ENCODE data around the gene PRND.
"Not testable (repeated sequence)": the region's sequence is repeated elsewhere in the genome, so short reads cannot be mapped to it uniquely, and the experiment has no call there.

Gene PRND

GRCh38 chr20:4708036-4708435, 13.7 kb upstream of the PRND start:
- in situ Hi-C loops (cut with MboI; ENCODE audit: low sequenced_read_pairs): no loop called here

DNA sequence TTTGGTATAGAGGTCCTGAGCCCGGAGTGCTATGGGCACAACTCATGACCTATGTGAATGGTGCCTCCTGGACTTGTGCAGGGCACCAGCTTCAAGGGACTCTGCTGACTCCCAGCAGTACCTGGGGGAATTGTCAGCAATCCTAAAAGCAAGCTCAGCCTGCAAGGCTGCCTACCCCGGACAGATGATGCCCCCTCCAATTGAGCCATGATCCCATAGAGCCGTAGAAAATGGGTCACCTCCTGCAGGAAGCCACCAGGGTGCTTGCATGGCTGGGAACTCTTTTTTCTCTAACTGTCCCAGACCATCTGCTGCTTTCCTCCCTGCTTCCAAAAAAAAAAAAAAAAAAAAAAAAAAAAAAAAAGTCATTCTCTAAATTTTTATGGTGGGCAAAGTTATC, 12.9 kb upstream of the PRND start:
- in situ Hi-C loops (cut with MboI; ENCODE audit: low sequenced_read_pairs): no loop called here

GRCh38 chr20:4709261-4710105, 12.2 kb upstream of the PRND start:
- in situ Hi-C loops (cut with MboI; ENCODE audit: low sequenced_read_pairs): no loop called here

DNA sequence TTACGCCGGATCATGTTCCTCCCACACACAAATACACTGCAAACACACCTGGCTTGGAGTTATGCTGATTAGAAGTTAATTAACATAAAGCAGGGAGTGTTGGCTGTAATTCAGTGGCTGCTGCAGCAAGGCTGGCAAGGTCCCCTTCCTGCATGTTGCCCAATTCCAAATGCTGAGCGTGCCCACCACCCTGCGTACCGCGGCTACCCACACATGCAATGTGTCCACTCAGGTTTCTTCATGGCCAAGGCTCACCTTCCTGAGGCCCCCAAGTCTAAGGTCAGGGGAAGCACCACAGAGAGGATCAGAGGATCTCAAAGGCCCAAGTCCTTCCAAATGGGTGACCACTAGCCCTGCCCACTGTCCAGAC, 11.6 kb upstream of the PRND start:
- in situ Hi-C loops (cut with MboI; ENCODE audit: low sequenced_read_pairs): no loop called here

DNA sequence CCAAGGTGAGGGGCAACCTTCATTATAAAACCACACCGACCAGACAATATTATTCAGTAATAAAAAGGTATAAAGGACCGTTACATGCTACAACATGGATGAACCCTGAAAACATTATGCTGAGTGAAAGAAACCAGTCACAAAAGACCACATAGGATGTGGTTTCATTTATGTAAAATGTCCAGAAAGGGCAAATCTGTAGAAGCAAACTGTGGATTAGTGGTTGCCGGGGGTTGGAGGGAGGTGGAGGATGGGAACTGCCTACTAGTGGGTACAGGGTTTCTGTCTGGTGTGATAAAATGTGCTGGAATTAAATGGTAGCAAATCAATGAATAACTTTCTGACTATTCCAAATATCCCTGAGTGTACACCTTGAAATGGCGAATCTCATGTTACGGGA, 10.2 kb upstream of the PRND start:
- in situ Hi-C loops (cut with MboI; ENCODE audit: low sequenced_read_pairs): no loop called here

DNA sequence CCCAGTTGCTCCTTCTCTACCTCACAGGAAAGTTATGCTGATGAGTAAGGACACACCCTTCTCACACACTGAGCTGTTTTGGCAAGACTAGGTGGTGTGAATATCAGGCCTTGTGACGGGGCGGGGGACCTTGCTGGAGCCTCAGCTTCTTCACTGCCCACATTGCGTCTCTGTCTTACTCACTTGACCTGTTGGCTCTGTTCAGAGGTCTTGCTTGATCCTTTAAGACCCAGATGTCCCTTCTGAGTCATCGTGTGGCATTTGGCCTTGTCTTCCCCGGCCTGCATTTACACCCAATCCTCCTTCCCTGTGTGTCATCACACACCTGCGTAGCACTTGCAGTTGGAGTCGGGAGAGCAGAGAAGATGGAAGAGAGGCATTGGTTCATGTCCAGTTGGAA, 8.3 kb upstream of the PRND start:
- in situ Hi-C loops (cut with MboI; ENCODE audit: low sequenced_read_pairs): no loop called here

- in situ Hi-C loops (cut with MboI; ENCODE audit: low sequenced_read_pairs): no loop called here
Measured at GRCh38 chr20:4714818-4715217, 6.9 kb upstream of the PRND start.

DNA sequence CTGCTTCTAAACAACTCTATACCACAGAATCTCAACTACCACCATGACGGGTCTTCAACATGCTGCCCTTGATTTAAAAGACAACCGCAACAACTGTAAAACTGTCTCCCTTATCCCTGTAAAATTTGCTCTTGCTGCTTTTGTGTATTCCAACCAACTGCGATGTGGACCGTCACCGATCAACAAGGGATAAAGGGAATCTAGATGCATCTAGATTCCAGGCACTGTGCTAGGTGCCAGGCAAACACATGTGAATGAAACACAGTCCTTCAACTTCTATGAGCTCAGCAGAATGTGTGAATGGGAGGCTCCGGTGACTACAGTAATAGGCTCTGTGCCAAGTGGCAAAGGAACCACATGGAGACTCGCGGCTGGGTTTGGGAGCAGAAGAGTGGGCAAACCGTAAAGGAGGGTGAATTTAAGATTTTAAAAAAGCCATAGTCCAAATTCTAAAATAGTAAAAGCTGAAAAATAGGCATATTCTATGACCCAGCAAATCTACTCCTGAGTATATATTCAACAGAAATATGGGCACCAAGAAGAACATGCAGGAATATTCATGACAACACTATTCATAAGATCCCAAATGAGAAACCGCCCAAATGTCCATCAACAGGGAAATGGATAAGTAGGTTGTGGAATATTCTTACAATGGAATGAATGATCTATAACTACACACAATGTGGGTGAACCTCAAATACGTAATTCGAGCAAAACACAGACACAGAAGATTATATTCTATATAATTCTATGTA, 3.7 kb upstream of the PRND start:
- in situ Hi-C loops (cut with MboI; ENCODE audit: low sequenced_read_pairs): no loop called here

DNA sequence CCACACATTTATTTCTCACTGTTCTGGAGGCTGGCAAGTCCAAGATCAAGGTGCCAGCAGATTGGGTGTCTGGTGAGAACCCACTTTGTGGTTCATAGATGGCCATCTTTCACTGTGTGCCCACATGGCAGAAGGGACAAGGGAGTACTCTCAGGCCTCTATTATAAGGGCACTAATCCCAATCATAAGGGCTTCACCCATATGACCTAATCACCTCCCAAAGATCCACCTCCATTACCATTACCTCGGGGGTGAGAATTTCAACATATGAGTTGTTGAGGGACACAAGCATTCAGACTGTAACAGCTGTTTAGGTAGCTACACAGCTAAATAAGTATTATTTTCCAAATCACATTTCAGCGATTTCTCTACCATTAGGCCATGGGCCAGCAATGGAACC, 2.5 kb upstream of the PRND start:
- in situ Hi-C loops (cut with MboI; ENCODE audit: low sequenced_read_pairs): no loop called here

DNA sequence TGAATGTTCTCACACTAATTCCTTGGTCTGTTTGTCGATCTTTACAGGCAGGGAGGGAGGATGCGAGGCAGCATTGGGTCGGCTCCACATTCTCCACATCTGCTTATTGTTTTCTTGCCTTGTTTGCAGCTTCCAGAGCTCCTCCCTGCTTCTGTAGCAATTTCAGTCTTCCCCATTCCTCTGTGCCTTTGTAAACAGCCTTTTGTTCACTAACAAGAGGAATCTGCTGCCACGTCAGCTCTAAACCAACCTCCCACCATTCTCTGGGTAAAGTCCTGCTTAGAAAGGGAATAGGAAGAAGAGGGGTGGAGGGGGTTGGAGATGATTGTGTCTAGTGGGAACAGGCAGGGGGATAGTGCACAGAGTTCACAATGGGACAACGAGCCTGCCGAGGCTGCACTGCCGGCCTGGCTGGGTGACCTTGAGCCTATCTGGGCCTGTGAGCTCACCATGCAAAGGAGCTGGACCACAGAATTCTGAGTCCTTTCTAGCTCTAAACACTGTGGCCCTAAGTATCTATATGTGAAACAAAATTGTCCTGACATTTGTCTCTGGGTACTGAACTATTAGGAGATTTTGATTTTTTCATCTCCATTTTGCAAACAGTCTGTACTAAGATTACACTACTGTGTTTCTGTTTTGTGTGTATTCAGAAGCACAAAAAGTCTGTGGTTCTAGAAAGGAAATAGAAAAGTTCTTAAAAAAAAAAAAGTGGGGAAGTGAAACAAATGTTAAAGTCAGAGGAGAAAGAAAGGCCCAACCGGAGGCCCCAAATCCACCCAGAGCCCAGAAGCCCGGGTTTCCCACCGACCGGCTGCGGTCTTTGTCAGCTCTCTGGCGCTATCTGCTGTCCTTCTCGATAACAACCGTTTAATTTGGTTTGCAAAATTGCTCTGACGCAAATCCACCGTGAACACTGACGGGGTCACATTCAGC, 1.4 kb upstream of the PRND start:
- in situ Hi-C loops (cut with MboI; ENCODE audit: low sequenced_read_pairs): no loop called here

DNA sequence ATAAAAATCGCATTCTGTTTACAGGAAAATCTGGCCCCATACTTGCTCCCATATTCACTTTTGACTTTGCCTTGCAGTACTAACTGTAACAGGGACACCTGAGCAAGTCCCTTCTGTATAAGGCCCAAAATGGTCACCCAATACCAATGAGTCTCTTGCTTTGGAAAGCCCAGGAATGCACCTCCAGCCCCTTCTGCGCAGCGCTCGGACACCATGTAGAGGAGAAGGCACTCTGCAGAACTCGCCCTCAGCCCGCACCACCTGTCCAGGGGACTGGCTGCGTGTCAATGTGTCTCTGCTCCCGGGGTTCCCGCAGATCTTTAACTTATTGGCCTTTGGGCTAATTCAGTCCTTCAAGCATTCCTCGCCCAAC, 746 bp upstream of the PRND start:
- in situ Hi-C loops (cut with MboI; ENCODE audit: low sequenced_read_pairs): no loop called here

GRCh38 chr20:4722571-4722970, 862 bp downstream of the PRND start:
- in situ Hi-C loops (cut with MboI; ENCODE audit: low sequenced_read_pairs): no loop called here

GRCh38 chr20:4722993-4723392, 1.3 kb downstream of the PRND start:
- in situ Hi-C loops (cut with MboI; ENCODE audit: low sequenced_read_pairs): no loop called here

DNA sequence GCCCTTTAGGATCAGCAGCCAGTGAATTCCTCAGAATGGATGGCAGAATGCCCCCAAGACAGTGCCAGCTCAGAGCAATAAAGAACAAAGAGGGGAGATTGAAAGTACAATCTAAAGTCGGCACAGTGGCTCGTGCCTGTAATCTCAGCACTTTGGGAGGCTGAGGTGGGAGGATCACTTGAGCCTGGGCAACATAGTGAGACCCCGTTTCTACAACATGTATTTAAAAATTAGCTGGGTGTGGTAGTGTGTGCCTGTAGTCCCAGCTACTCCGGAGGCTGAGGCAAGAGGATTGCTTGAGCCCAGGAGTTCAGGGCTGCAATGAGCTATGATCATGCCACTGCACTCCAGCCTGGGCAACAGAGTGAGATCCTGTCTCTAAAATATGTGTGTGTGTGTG, 1.8 kb downstream of the PRND start:
- in situ Hi-C loops (cut with MboI; ENCODE audit: low sequenced_read_pairs): not testable (repeated sequence)

DNA sequence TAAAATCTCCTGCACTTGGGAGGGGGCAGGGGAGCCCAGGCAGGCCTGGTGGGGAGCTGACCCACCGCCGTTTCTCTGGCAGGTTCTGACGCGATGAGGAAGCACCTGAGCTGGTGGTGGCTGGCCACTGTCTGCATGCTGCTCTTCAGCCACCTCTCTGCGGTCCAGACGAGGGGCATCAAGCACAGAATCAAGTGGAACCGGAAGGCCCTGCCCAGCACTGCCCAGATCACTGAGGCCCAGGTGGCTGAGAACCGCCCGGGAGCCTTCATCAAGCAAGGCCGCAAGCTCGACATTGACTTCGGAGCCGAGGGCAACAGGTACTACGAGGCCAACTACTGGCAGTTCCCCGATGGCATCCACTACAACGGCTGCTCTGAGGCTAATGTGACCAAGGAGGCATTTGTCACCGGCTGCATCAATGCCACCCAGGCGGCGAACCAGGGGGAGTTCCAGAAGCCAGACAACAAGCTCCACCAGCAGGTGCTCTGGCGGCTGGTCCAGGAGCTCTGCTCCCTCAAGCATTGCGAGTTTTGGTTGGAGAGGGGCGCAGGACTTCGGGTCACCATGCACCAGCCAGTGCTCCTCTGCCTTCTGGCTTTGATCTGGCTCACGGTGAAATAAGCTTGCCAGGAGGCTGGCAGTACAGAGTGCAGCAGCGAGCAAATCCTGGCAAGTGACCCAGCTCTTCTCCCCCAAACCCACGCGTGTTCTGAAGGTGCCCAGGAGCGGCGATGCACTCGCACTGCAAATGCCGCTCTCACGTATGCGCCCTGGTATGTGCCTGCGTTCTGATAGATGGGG, 3.0 kb downstream of the PRND start:
- in situ Hi-C loops (cut with MboI; ENCODE audit: low sequenced_read_pairs): no loop called here

DNA sequence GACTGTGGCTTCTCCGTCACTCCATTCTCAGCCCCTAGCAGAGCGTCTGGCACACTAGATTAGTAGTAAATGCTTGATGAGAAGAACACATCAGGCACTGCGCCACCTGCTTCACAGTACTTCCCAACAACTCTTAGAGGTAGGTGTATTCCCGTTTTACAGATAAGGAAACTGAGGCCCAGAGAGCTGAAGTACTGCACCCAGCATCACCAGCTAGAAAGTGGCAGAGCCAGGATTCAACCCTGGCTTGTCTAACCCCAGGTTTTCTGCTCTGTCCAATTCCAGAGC, 3.5 kb downstream of the PRND start:
- in situ Hi-C loops (cut with MboI; ENCODE audit: low sequenced_read_pairs): no loop called here

GRCh38 chr20:4726710-4727397, 5.1 kb downstream of the PRND start:
- in situ Hi-C loops (cut with MboI; ENCODE audit: low sequenced_read_pairs): no loop called here

GRCh38 chr20:4728120-4728760, 6.5 kb downstream of the PRND start:
- in situ Hi-C loops (cut with MboI; ENCODE audit: low sequenced_read_pairs): no loop called here

DNA sequence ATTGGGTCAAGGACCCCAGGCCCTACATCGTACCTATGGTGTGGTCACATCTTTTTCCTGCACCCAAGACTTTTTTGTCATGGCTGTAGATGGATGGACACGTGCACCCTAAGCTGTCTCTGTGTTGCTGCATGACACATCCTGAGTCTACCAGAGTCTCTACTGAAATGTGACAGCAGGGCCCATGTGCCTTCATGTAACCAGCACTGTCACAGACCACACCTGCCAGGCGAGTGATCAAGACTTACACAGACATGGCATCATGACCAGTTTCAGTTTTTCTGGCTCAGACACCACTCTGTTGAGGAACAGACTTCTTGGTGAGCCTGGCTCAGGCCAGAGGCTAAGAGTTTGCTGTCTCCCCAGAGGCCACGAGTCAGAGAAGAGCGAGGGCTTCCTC, 7.6 kb downstream of the PRND start:
- in situ Hi-C loops (cut with MboI; ENCODE audit: low sequenced_read_pairs): no loop called here

DNA sequence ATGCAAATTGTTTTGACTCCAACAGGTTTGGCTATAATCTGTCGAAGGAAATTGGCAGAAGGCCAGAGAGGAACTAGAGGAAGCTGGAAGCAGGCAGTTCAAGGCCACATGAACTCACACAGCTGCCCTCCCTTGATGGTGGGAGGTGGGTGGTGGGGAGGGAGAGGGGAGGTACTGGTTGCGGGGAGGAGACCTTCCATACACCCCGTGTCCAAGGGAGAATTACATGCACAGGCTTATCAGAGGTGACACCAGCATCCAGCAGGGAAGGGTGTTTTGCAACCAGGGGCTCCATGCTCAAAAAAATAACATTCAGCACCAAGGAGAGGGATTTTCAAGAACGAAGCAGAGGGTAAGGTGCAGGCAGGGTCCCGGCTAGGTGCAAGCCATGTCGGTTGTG, 9.1 kb downstream of the PRND start:
- in situ Hi-C loops (cut with MboI; ENCODE audit: low sequenced_read_pairs): no loop called here

Data from hTERT RPE-1 (cell line).